HCT116 (cell line): ENCODE measurements around the gene LRRC74A.

Source experiments
- EZH2 ChIP-seq: fragments of 200-600 bp; sonication (generic); IDR thresholded peaks from 2 replicates; pipeline ENCODE4 v1.6.1; 2017; ENCODE audit warnings: antibody characterized with exemption, mixed run types
- POLR2AphosphoS5 ChIP-seq: IDR thresholded peaks from 2 replicates; pipeline ENCODE4 v1.6.1; 2011; ENCODE audit warnings: mild to moderate bottlenecking, low read depth, low read length, moderate library complexity
- RAD21 ChIP-seq: IDR thresholded peaks from 2 replicates; pipeline ENCODE4 v1.6.1; 2012; ENCODE audit warnings: low read depth, mild to moderate bottlenecking
- TF ChIP-seq, protein P1 (sequence below), 3 experiments: fragments of 200-600 bp in 1 of 3; sonication (generic) in 1 of 3; IDR thresholded peaks in 2 of 3; conservative IDR thresholded peaks in 1 of 3; 2 replicates each; pipeline ENCODE4 v1.5.1; 2012 to 2017; ENCODE audit warnings: low read depth in 2 of 3, low read length in 2 of 3, antibody characterized with exemption in 1 of 3, borderline replicate concordance in 1 of 3, control low read depth in 1 of 3, mild to moderate bottlenecking in 1 of 3, mixed read lengths in 1 of 3, mixed run types in 1 of 3, moderate library complexity in 1 of 3; ENCODE audit not compliant: insufficient read depth in 1 of 3

GRCh38 chr14:76814726-76815645 lies 11.2 kb upstream of the LRRC74A start:
- TF ChIP-seq, protein P1, sequence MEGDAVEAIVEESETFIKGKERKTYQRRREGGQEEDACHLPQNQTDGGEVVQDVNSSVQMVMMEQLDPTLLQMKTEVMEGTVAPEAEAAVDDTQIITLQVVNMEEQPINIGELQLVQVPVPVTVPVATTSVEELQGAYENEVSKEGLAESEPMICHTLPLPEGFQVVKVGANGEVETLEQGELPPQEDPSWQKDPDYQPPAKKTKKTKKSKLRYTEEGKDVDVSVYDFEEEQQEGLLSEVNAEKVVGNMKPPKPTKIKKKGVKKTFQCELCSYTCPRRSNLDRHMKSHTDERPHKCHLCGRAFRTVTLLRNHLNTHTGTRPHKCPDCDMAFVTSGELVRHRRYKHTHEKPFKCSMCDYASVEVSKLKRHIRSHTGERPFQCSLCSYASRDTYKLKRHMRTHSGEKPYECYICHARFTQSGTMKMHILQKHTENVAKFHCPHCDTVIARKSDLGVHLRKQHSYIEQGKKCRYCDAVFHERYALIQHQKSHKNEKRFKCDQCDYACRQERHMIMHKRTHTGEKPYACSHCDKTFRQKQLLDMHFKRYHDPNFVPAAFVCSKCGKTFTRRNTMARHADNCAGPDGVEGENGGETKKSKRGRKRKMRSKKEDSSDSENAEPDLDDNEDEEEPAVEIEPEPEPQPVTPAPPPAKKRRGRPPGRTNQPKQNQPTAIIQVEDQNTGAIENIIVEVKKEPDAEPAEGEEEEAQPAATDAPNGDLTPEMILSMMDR (IDR thresholded peaks at IDR 0.05 in 2 of 3, conservative IDR thresholded peaks at IDR 0.05 in 1 of 3; ENCODE audit: borderline replicate concordance in 1 of 3, insufficient read depth in 1 of 3, low read depth in 2 of 3, low read length in 2 of 3), result no peak
- TF ChIP-seq EZH2 (no peak), POLR2AphosphoS5 (no peak), RAD21 (no peak)
